ENCODE measurements around the gene GRM8. TPM values are rescaled to one million over a fixed set of nuclear protein-coding genes. Genes with fewer than 3 reads are reported as not detected.
"Not testable (repeated sequence)": the region's sequence is repeated elsewhere in the genome, so short reads cannot be mapped to it uniquely, and the experiment has no call there.

GRM8 gene
- total RNA-seq, 4 donors from 2014 or later = 1.0 to 5.0 TPM; not detected in 2

GRCh38 chr7:126948664-126949063, 304.1 kb downstream of the GRM8 start:
- H3K36me3 ChIP-seq = no peaks in the 10 kb centered on the region
- no peak for DNase-seq
- TF ChIP-seq CTCF (IDR thresholded peaks at IDR 0.05) (no peak), POLR2A (IDR thresholded peaks at IDR 0.05) (no peak)
- no peaks in the 10 kb centered on the region for H3K4me1 ChIP-seq
- H3K27ac ChIP-seq = no peak overlapping the region
- H3K4me3 ChIP-seq = no peak overlapping the region
- H3K27me3 ChIP-seq = no peaks in the 10 kb centered on the region
- H3K9me3 ChIP-seq = no peaks in the 10 kb centered on the region

DNA sequence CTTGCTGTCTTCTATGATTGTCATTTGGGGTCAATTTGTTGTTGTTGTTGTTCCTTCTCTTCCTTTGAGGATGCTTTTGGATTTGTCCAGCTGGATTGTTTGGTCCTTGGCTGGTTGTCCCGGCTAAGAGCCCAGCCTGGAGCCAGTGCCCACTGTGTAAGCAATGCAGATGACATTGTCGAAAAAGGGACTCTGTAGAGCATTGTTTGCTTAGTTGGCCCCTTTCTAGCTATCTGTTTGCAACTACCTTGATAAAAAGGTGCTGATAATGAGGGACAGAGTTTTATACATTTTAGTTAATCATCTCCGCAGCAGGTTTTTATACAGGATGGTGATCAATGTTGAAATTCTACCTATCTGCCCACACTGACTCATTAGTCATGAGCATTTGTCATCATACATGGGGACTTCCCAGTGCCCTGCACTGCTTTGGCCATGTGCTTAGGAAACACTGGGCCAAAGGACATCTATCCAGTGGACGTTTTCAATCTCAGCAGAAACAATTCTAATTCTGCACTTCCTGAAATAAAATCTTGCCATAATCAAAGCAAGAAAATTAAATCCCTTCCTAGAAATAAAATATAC, 311.9 kb downstream of the GRM8 start:
- Histone ChIP-seq H3K9me3 (no peaks in the 10 kb centered on the region), H3K36me3 (no peaks in the 10 kb centered on the region), H3K4me3 (no peak overlapping the region), H3K27me3 (no peaks in the 10 kb centered on the region), H3K27ac (no peak overlapping the region), H3K4me1 (no peaks in the 10 kb centered on the region)
- DNase-seq = no peak
- TF ChIP-seq CTCF (IDR thresholded peaks at IDR 0.05) (no peak), POLR2A (IDR thresholded peaks at IDR 0.05) (no peak)

- no peaks in the 10 kb centered on the region for H3K4me1 ChIP-seq
- TF ChIP-seq CTCF (IDR thresholded peaks at IDR 0.05) (no peak), POLR2A (IDR thresholded peaks at IDR 0.05) (no peak)
- H3K36me3 ChIP-seq = no peaks in the 10 kb centered on the region
- no peaks in the 10 kb centered on the region for H3K27me3 ChIP-seq
- H3K9me3 ChIP-seq = no peaks in the 10 kb centered on the region
- no peak overlapping the region for H3K4me3 ChIP-seq
- DNase-seq = no peak
- H3K27ac ChIP-seq = no peak overlapping the region
These were observed 315.6 kb downstream of the GRM8 start for GRCh38 chr7:126937171-126937570.

DNA sequence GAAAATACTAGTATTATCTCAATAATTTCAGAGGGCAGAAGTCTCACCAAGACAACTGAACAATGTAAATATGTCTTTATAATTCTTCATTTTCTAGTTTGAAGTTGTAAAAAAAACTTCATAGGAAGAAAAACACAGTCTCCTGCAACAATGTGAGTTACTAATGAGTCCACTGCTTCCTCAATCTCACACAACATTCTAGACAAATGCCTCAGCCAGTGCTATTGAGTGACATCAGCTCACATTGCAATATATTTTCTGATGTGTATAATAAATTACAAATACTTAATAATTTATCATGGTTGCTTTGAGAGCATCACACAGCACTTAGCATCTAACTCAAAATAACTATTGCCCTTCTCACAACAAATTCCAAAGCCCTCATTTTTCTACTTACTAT, 321.2 kb downstream of the GRM8 start:
- no peaks in the 10 kb centered on the region for H3K36me3 ChIP-seq
- TF ChIP-seq POLR2A (IDR thresholded peaks at IDR 0.05) = no peak
- no peak for TF ChIP-seq CTCF (IDR thresholded peaks at IDR 0.05)
- no peaks in the 10 kb centered on the region for H3K4me1 ChIP-seq
- H3K27ac ChIP-seq = no peak overlapping the region
- no peaks in the 10 kb centered on the region for H3K27me3 ChIP-seq
- no peak overlapping the region for H3K4me3 ChIP-seq
- DNase-seq = no peak
- H3K9me3 ChIP-seq = no peaks in the 10 kb centered on the region

DNA sequence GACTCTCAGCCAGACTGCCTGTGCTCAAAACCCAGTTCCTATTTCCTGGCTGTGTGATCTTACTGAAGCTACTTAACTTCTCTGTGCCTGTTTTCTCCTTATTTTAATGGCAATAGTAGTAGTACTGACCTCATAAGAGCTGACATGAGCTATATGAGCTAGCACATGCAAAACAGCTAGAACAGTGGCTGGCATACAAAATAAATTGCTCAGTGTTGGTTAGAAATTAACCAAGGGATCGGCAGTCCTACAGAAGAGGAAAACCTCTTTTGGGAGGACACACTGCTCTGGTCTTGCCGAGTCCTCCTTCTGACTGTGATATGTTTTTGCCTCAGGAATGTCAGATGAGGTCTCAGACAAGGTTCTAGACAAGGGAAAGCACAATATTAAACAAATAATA, 322.6 kb downstream of the GRM8 start:
- no peaks in the 10 kb centered on the region for H3K9me3 ChIP-seq
- no peaks in the 10 kb centered on the region for H3K27me3 ChIP-seq
- no peaks in the 10 kb centered on the region for H3K4me1 ChIP-seq
- no peak overlapping the region for H3K4me3 ChIP-seq
- TF ChIP-seq CTCF (IDR thresholded peaks at IDR 0.05) = no peak
- no peak for TF ChIP-seq POLR2A (IDR thresholded peaks at IDR 0.05)
- no peaks in the 10 kb centered on the region for H3K36me3 ChIP-seq
- H3K27ac ChIP-seq = no peak overlapping the region
- DNase-seq = no peak

GRCh38 chr7:126924477-126924876, 328.3 kb downstream of the GRM8 start:
- no peak for DNase-seq
- H3K4me1 ChIP-seq = no peaks in the 10 kb centered on the region
- no peaks in the 10 kb centered on the region for H3K9me3 ChIP-seq
- H3K27ac ChIP-seq = no peak overlapping the region
- TF ChIP-seq CTCF (IDR thresholded peaks at IDR 0.05) (no peak), POLR2A (IDR thresholded peaks at IDR 0.05) (no peak)
- no peaks in the 10 kb centered on the region for H3K36me3 ChIP-seq
- H3K27me3 ChIP-seq = no peaks in the 10 kb centered on the region
- H3K4me3 ChIP-seq = no peak overlapping the region

- H3K27me3 ChIP-seq, H3K9me3 ChIP-seq, H3K4me1 ChIP-seq, DNase-seq, H3K36me3 ChIP-seq, H3K4me3 ChIP-seq, H3K27ac ChIP-seq: not testable (repeated sequence)
These were observed 341.1 kb downstream of the GRM8 start for GRCh38 chr7:126911627-126912026.

- H3K27me3 ChIP-seq, H3K36me3 ChIP-seq, DNase-seq, H3K4me3 ChIP-seq, H3K27ac ChIP-seq, H3K4me1 ChIP-seq, H3K9me3 ChIP-seq: not testable (repeated sequence)
These were observed 344.2 kb downstream of the GRM8 start for GRCh38 chr7:126908564-126908963.

- not testable (repeated sequence) for DNase-seq, H3K4me3 ChIP-seq, H3K9me3 ChIP-seq, H3K27ac ChIP-seq, H3K4me1 ChIP-seq, H3K27me3 ChIP-seq, H3K36me3 ChIP-seq
These were observed 345.1 kb downstream of the GRM8 start for GRCh38 chr7:126907657-126908056.
